Type B pancreatic cell (in vitro differentiated cells): ENCODE data around the gene DAGLA. TPM values are rescaled to one million over a fixed set of nuclear protein-coding genes. Genes with fewer than 3 reads are reported as not detected.

Experiments
- DNase-seq: peaks from one replicate; pipeline ENCODE4 v3.0.0; 2021; ENCODE audit warnings: mixed read lengths; ENCODE audit not compliant: unreplicated experiment; ENCODE audit errors: extremely low spot score
- H3K27ac Mint-ChIP-seq: 2 replicates; pipeline ENCODE4 v1.8.0; 2021; ENCODE audit warnings: mild to moderate bottlenecking, mixed read lengths
- H3K27me3 Mint-ChIP-seq: 2 replicates; pipeline ENCODE4 v1.8.0; 2021; ENCODE audit warnings: mixed read lengths
- H3K36me3 Mint-ChIP-seq: 2 replicates; pipeline ENCODE4 v1.8.0; 2021; ENCODE audit warnings: mixed read lengths
- H3K4me1 Mint-ChIP-seq: one replicate; pipeline ENCODE4 v1.8.0; 2021; ENCODE audit warnings: mixed read lengths; ENCODE audit not compliant: unreplicated experiment
- H3K4me3 Mint-ChIP-seq: 2 replicates; pipeline ENCODE4 v1.8.0; 2021; ENCODE audit warnings: mild to moderate bottlenecking, mixed read lengths
- H3K9me3 Mint-ChIP-seq: 2 replicates; pipeline ENCODE4 v1.8.0; 2021; ENCODE audit warnings: mixed read lengths
- CTCF ChIP-seq: fragments of 200-600 bp; sonication (generic); conservative IDR thresholded peaks from 2 replicates; pipeline ENCODE4 v1.5.0; 2021; ENCODE audit warnings: antibody characterized with exemption, mild to moderate bottlenecking
- total RNA-seq: library from RNA; stranded (reverse); gene quantifications from 2 replicates; pipeline ENCODE4 v1.2.1, GENCODE V29; 2021; ENCODE audit warnings: low replicate concordance

The DAGLA gene
- total RNA-seq, 1 donor from 2014 or later, result 7.8 TPM

GRCh38 chr11:61775106-61775505 is 94.9 kb downstream of the DAGLA start:
- no peaks in the 10 kb centered on the region for H3K27me3 Mint-ChIP-seq
- no peak for TF ChIP-seq CTCF
- H3K9me3 Mint-ChIP-seq, result no peaks in the 10 kb centered on the region
- peaks cover 6% of the 10 kb centered on the region for H3K36me3 Mint-ChIP-seq
- peaks cover 28% of the 10 kb centered on the region for H3K4me1 Mint-ChIP-seq
- no peak for DNase-seq
- no peak overlapping the region for H3K4me3 Mint-ChIP-seq
- H3K27ac Mint-ChIP-seq, result peak overlapping the region; percentile 36

- Mint-ChIP-seq H3K9me3 (no peaks in the 10 kb centered on the region), H3K27me3 (no peaks in the 10 kb centered on the region), H3K36me3 (peaks cover 6% of the 10 kb centered on the region), H3K27ac (peak overlapping the region; percentile 36), H3K4me1 (peaks cover 25% of the 10 kb centered on the region), H3K4me3 (no peak overlapping the region)
- no peak for DNase-seq
- no peak for TF ChIP-seq CTCF
Observed at GRCh38 chr11:61775606-61776554, 95.7 kb downstream of the DAGLA start.

- TF ChIP-seq CTCF, result peak; percentile 76
- H3K27me3 Mint-ChIP-seq, result no peaks in the 10 kb centered on the region
- H3K36me3 Mint-ChIP-seq, result peaks cover 6% of the 10 kb centered on the region
- no peak overlapping the region for H3K4me3 Mint-ChIP-seq
- no peak for DNase-seq
- H3K4me1 Mint-ChIP-seq, result peaks cover 21% of the 10 kb centered on the region
- H3K27ac Mint-ChIP-seq, result no peak overlapping the region
- no peaks in the 10 kb centered on the region for H3K9me3 Mint-ChIP-seq
Observed at GRCh38 chr11:61776561-61777075, 96.4 kb downstream of the DAGLA start.

- Mint-ChIP-seq H3K36me3 (peaks cover 6% of the 10 kb centered on the region), H3K27me3 (no peaks in the 10 kb centered on the region), H3K27ac (no peak overlapping the region), H3K9me3 (no peaks in the 10 kb centered on the region), H3K4me3 (no peak overlapping the region), H3K4me1 (peaks cover 18% of the 10 kb centered on the region)
- DNase-seq, result no peak
- no peak for TF ChIP-seq CTCF
Observed at GRCh38 chr11:61777234-61778090, 97.3 kb downstream of the DAGLA start.

- peaks cover 18% of the 10 kb centered on the region for H3K4me1 Mint-ChIP-seq
- DNase-seq, result no peak
- no peak for TF ChIP-seq CTCF
- no peaks in the 10 kb centered on the region for H3K27me3 Mint-ChIP-seq
- no peaks in the 10 kb centered on the region for H3K9me3 Mint-ChIP-seq
- H3K4me3 Mint-ChIP-seq, result no peak overlapping the region
- H3K27ac Mint-ChIP-seq, result no peak overlapping the region
- peaks cover 6% of the 10 kb centered on the region for H3K36me3 Mint-ChIP-seq
Observed at GRCh38 chr11:61778357-61778886, 98.2 kb downstream of the DAGLA start.
